ENCODE measurements around the gene GLB1L2.

DNA sequence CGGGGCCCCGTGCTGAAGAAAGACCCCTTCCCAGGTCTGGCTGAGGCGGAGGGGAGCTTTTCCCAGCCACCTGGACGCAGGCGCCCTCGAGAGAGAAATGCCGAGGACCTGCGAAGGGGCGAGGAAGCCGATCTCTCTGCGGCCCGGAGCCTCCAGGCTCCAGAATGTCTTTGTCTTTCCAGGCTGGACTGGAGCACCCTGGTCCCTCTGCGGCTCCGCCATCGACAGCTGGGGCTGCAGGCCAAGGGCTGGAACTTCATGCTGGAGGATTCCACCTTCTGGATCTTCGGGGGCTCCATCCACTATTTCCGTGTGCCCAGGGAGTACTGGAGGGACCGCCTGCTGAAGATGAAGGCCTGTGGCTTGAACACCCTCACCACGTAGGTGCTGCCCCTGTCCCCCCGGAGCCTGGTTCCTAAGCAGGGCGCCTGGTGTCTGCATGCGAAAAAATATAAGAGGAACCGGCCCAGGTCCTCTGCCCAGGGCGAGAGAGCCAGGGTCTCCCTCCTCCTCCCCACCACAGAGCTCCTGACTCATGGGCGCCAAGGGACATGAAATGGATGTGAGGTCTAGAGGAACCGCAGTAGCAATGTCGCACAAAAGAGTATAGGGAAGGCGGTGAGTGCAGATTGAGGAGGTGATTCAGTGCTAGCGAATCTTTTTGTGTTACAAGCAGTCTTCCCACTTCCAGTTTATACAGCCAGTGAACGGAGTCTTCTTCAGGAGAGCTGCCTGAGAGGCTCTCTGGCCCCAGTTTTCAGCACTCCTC lies 11.0 kb downstream of the GLB1L2 start:
- TF ChIP-seq, protein P1, sequence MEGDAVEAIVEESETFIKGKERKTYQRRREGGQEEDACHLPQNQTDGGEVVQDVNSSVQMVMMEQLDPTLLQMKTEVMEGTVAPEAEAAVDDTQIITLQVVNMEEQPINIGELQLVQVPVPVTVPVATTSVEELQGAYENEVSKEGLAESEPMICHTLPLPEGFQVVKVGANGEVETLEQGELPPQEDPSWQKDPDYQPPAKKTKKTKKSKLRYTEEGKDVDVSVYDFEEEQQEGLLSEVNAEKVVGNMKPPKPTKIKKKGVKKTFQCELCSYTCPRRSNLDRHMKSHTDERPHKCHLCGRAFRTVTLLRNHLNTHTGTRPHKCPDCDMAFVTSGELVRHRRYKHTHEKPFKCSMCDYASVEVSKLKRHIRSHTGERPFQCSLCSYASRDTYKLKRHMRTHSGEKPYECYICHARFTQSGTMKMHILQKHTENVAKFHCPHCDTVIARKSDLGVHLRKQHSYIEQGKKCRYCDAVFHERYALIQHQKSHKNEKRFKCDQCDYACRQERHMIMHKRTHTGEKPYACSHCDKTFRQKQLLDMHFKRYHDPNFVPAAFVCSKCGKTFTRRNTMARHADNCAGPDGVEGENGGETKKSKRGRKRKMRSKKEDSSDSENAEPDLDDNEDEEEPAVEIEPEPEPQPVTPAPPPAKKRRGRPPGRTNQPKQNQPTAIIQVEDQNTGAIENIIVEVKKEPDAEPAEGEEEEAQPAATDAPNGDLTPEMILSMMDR (conservative IDR thresholded peaks at IDR 0.05; ENCODE audit: low read length) = no peak
- TF ChIP-seq EZH2phosphoT487 (IDR thresholded peaks at IDR 0.05; ENCODE audit: borderline replicate concordance) = no peak
